Hepatocyte (in vitro differentiated cells): ENCODE data around the gene MMS19. TPM values are rescaled to one million over a fixed set of nuclear protein-coding genes. Genes with fewer than 3 reads are reported as not detected.

Experiments
- DNase-seq: peaks from one replicate; pipeline ENCODE4 v3.0.0-alpha.2; 2016; ENCODE audit warnings: low spot score
- H2AFZ ChIP-seq: fragments of 200-600 bp; sonication (generic); 2 replicates; pipeline ENCODE4 v1.6.0; 2016; ENCODE audit warnings: antibody characterized with exemption, mild to moderate bottlenecking
- H3K27ac ChIP-seq: fragments of 200-600 bp; sonication (generic); 2 replicates; pipeline ENCODE4 v1.5.1; 2016; ENCODE audit warnings: mild to moderate bottlenecking
- H3K27me3 ChIP-seq: fragments of 200-600 bp; sonication (generic); 2 replicates; pipeline ENCODE4 v1.6.1; 2016
- H3K36me3 ChIP-seq: fragments of 200-600 bp; sonication (generic); replicated peaks from 2 replicates; pipeline ENCODE4 v1.5.1; 2016; ENCODE audit warnings: low read depth; ENCODE audit not compliant: insufficient read depth
- H3K4me1 ChIP-seq: fragments of 200-600 bp; sonication (generic); 2 replicates; pipeline ENCODE4 v1.5.1; 2016; ENCODE audit warnings: mild to moderate bottlenecking, moderate library complexity; ENCODE audit not compliant: insufficient read depth
- H3K4me2 ChIP-seq: fragments of 200-600 bp; sonication (generic); 2 replicates; pipeline ENCODE4 v1.6.0; 2016
- H3K4me3 ChIP-seq: fragments of 200-600 bp; sonication (generic); 2 replicates; pipeline ENCODE4 v1.5.1; 2016; ENCODE audit warnings: mild to moderate bottlenecking
- H3K79me2 ChIP-seq: fragments of 200-600 bp; sonication (generic); 2 replicates; pipeline ENCODE4 v1.6.0; 2017; ENCODE audit warnings: mild to moderate bottlenecking
- H3K9me2 ChIP-seq: fragments of 200-600 bp; sonication (generic); replicated peaks from 2 replicates; pipeline ENCODE4 v1.6.0; 2017; ENCODE audit warnings: mild to moderate bottlenecking; ENCODE audit not compliant: insufficient read depth
- H3K9me3 ChIP-seq: fragments of 200-600 bp; sonication (generic); 2 replicates; pipeline ENCODE4 v1.5.1; 2016; ENCODE audit warnings: low read depth, mild to moderate bottlenecking
- H4K20me1 ChIP-seq: fragments of 200-600 bp; sonication (generic); 2 replicates; pipeline ENCODE4 v1.6.0; 2016; ENCODE audit warnings: mild to moderate bottlenecking; ENCODE audit not compliant: insufficient read depth, poor library complexity, severe bottlenecking
- CTCF ChIP-seq: fragments of 200-600 bp; sonication (generic); IDR thresholded peaks from 2 replicates; pipeline ENCODE4 v1.5.1; 2016; ENCODE audit warnings: antibody characterized with exemption, mild to moderate bottlenecking; ENCODE audit not compliant: poor library complexity
- EZH2 ChIP-seq: fragments of 200-600 bp; sonication (generic); IDR thresholded peaks from 2 replicates; pipeline ENCODE4 v1.6.1; 2016; ENCODE audit warnings: antibody characterized with exemption, mild to moderate bottlenecking, borderline replicate concordance
- EZH2phosphoT487 ChIP-seq: fragments of 200-600 bp; sonication (generic); IDR thresholded peaks from one replicate; pipeline ENCODE4 v1.6.1; 2018; ENCODE audit warnings: antibody characterized with exemption, mild to moderate bottlenecking, low read depth, moderate library complexity; ENCODE audit not compliant: unreplicated experiment, severe bottlenecking
- WGBS: methylation state at CpG from one replicate; pipeline ENCODE4 v1.1.6; 2016; ENCODE audit warnings: low lambda C conversion rate; ENCODE audit errors: missing lambda C conversion rate; 5-methylcytosine and 5-hydroxymethylcytosine counted together
- polyA plus RNA-seq: library from polyadenylated mRNA; unstranded; fragments of >200 nt; fragmentation: Nextera tagmentation; extraction: Ambion mirVana; gene quantifications from 2 replicates; pipeline ENCODE4 v1.2.1, GENCODE V29; 2016
- total RNA-seq: library from RNA; depleted of rRNA; stranded (reverse); fragments of >200 nt; gene quantifications from 2 replicates; pipeline ENCODE4 v1.2.3, GENCODE V29; 2014

MMS19 gene
- total and polyA plus RNA-seq, 2 experiments from 2014 or later: 58.4 to 68.6 TPM

DNA sequence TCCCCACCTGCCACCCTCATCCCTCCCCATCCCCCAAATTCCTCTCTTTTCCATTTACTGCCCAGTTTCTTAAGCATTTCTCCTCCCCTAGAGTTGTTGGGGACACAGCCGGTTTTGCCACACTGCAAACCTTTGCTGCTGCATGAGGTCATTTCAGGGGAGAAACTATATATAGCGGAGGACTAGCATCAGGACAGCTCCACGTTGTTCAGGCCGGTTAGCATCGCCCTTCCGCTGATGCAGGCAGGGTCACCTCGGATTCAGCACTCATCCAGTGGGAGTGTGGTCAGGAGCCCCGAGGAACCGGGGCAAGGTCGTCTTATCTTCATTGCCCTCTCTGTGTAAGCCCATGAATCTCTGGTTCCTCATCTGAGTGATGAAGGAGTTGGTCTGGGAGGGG is 16.1 kb upstream of the MMS19 start:
- H3K27ac ChIP-seq: no peak overlapping the region
- no peak for TF ChIP-seq EZH2phosphoT487
- WGBS: 76% methylated on average over 10 of the region's 10 CpGs
- H2AFZ ChIP-seq: no peak overlapping the region
- no peaks in the 10 kb centered on the region for H3K27me3 ChIP-seq
- no peaks in the 10 kb centered on the region for H4K20me1 ChIP-seq
- H3K79me2 ChIP-seq: peaks cover 40% of the 10 kb centered on the region
- H3K4me1 ChIP-seq: no peaks in the 10 kb centered on the region
- H3K9me2 ChIP-seq: no peaks in the 10 kb centered on the region
- no peaks in the 10 kb centered on the region for H3K36me3 ChIP-seq
- H3K9me3 ChIP-seq: no peaks in the 10 kb centered on the region
- H3K4me3 ChIP-seq: no peak overlapping the region
- DNase-seq: no peak
- H3K4me2 ChIP-seq: no peak overlapping the region

DNA sequence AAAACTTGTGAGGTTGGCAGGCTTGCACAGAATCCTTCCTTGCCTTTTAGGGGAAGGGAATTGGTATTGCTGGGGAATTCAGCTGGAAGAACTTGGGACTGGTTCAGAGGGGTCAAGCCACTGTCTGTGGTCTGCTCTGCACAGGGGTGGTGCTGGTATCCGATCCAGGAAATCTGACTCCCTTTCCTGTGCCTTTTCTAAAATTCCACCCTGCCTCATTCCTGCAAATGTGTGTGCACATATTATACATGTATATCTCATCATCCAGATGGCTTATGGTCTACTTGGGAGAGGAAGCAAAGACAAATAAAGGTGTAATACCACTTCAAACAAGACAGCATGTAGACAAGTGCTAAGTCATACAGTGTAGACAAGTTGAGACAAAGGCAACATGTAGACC is 14.8 kb upstream of the MMS19 start:
- Histone ChIP-seq H3K27ac (no peak overlapping the region), H3K27me3 (no peaks in the 10 kb centered on the region), H2AFZ (no peak overlapping the region), H3K4me1 (no peaks in the 10 kb centered on the region), H3K79me2 (peaks cover 42% of the 10 kb centered on the region), H3K36me3 (no peaks in the 10 kb centered on the region), H3K4me3 (no peak overlapping the region), H3K9me2 (no peaks in the 10 kb centered on the region), H3K4me2 (no peak overlapping the region), H4K20me1 (no peaks in the 10 kb centered on the region), H3K9me3 (no peaks in the 10 kb centered on the region)
- WGBS: 63% methylated on average over 1 of the region's 1 CpG
- no peak for DNase-seq
- TF ChIP-seq EZH2phosphoT487: no peak
- no peak for TF ChIP-seq CTCF
- TF ChIP-seq EZH2: no peak

GRCh38 chr10:97511711-97512440 is 13.7 kb upstream of the MMS19 start:
- H3K9me3 ChIP-seq: no peaks in the 10 kb centered on the region
- 78% methylated on average over 3 of the region's 3 CpGs for whole genome bisulfite sequencing
- TF ChIP-seq CTCF (no peak), EZH2 (no peak), EZH2phosphoT487 (no peak)
- no peaks in the 10 kb centered on the region for H3K9me2 ChIP-seq
- no peak overlapping the region for H3K27ac ChIP-seq
- H3K27me3 ChIP-seq: no peaks in the 10 kb centered on the region
- no peak overlapping the region for H3K4me3 ChIP-seq
- no peaks in the 10 kb centered on the region for H3K36me3 ChIP-seq
- no peak for DNase-seq
- no peak overlapping the region for H2AFZ ChIP-seq
- no peaks in the 10 kb centered on the region for H4K20me1 ChIP-seq
- H3K4me1 ChIP-seq: no peaks in the 10 kb centered on the region
- H3K4me2 ChIP-seq: no peak overlapping the region
- peaks cover 45% of the 10 kb centered on the region for H3K79me2 ChIP-seq

- H3K4me2 ChIP-seq: no peak overlapping the region
- no peak overlapping the region for H3K27ac ChIP-seq
- DNase-seq: no peak
- no peaks in the 10 kb centered on the region for H3K4me1 ChIP-seq
- no peaks in the 10 kb centered on the region for H3K36me3 ChIP-seq
- no peaks in the 10 kb centered on the region for H3K9me3 ChIP-seq
- 94% methylated on average over 4 of the region's 4 CpGs for WGBS
- no peak overlapping the region for H2AFZ ChIP-seq
- peaks cover 56% of the 10 kb centered on the region for H3K79me2 ChIP-seq
- H4K20me1 ChIP-seq: peaks cover 3% of the 10 kb centered on the region
- TF ChIP-seq CTCF (no peak), EZH2phosphoT487 (no peak), EZH2 (no peak)
- no peak overlapping the region for H3K4me3 ChIP-seq
- H3K27me3 ChIP-seq: no peaks in the 10 kb centered on the region
- no peaks in the 10 kb centered on the region for H3K9me2 ChIP-seq
These were observed 12.5 kb upstream of the MMS19 start for GRCh38 chr10:97510686-97511085.
